GM19438 (cell line): ENCODE data around the gene KATNA1.
"Not testable (repeated sequence)": the region's sequence is repeated elsewhere in the genome, so short reads cannot be mapped to it uniquely, and the experiment has no call there.

ENCODE experiments used
- ATAC-seq: cut with Tn5 transposase; IDR thresholded peaks from one replicate; pipeline ENCODE4 v1.9.1; 2021; ENCODE audit warnings: low read depth; ENCODE audit not compliant: unreplicated experiment

The KATNA1 gene

GRCh38 chr6:149648148-149649145, at the start of gene KATNA1:
Gene KATNA1, minus strand, starts transcription at chr6:149648714. Its CDS starts 10,167 bp downstream, at chr6:149638547.
- peak; percentile 92 for ATAC-seq

GRCh38 chr6:149698175-149698574, 49.7 kb upstream of the KATNA1 start:
- no peak for ATAC-seq

- ATAC-seq, result no peak
Observed at GRCh38 chr6:149696901-149697300, 48.4 kb upstream of the KATNA1 start.

GRCh38 chr6:149694921-149695320, 46.4 kb upstream of the KATNA1 start:
- ATAC-seq, result no peak

GRCh38 chr6:149691201-149691600, 42.7 kb upstream of the KATNA1 start:
- ATAC-seq, result no peak

GRCh38 chr6:149686230-149686629, 37.7 kb upstream of the KATNA1 start:
- ATAC-seq, result no peak

- ATAC-seq, result no peak
Observed at GRCh38 chr6:149683256-149683859, 34.8 kb upstream of the KATNA1 start.

GRCh38 chr6:149681845-149682244, 33.3 kb upstream of the KATNA1 start:
- ATAC-seq, result not testable (repeated sequence)

GRCh38 chr6:149681209-149681608, 32.7 kb upstream of the KATNA1 start:
- ATAC-seq, result no peak

GRCh38 chr6:149680503-149680902, 32.0 kb upstream of the KATNA1 start:
- no peak for ATAC-seq

- not testable (repeated sequence) for ATAC-seq
Observed at GRCh38 chr6:149672265-149672664, 23.8 kb upstream of the KATNA1 start.

GRCh38 chr6:149660028-149660427, 11.5 kb upstream of the KATNA1 start:
- no peak for ATAC-seq

- no peak for ATAC-seq
Observed at GRCh38 chr6:149657441-149657840, 8.9 kb upstream of the KATNA1 start.

GRCh38 chr6:149651056-149651455, 2.5 kb upstream of the KATNA1 start:
- no peak for ATAC-seq

- ATAC-seq, result no peak
Observed at GRCh38 chr6:149646599-149646998, 1.9 kb downstream of the KATNA1 start.

GRCh38 chr6:149642829-149643580, 5.5 kb downstream of the KATNA1 start:
- no peak for ATAC-seq

GRCh38 chr6:149636124-149636523, 12.4 kb downstream of the KATNA1 start:
- ATAC-seq, result no peak

- ATAC-seq, result no peak
Observed at GRCh38 chr6:149634315-149634714, 14.2 kb downstream of the KATNA1 start.

- ATAC-seq, result peak; percentile 72
Observed at GRCh38 chr6:149628875-149629510, 19.5 kb downstream of the KATNA1 start.

GRCh38 chr6:149627672-149628071, 20.8 kb downstream of the KATNA1 start:
- no peak for ATAC-seq
